ENCODE measurements around the gene MARK2.

Gene MARK2

DNA sequence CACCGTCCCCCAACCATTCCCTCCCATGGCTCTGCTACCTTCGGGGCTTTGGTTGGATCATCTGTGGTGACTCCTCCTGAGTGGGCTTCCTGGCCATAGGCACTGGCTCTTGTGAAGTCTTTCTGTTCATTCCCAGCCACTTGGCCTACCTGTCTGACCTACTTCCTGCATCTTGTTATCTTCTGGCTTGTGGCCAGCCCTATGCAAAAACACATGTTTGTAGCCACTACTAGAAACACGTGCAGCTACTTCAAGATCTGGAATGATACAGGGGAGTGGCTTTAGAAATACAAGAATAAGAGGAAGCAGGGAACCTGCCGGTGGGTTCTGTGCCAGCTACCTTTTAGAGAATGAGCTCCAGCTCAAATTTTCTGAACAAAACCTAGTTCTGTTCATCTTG lies 57.2 kb downstream of the MARK2 start:
- Mint-ChIP-seq H3K4me1 (ENCODE audit: low read depth) (peaks cover 23% of the 10 kb centered on the region), H3K9me3 (no peaks in the 10 kb centered on the region), H3K27ac (no peak overlapping the region), H3K27me3 (no peaks in the 10 kb centered on the region), H3K4me3 (no peak overlapping the region), H3K36me3 (ENCODE audit: low read depth) (peaks cover 67% of the 10 kb centered on the region)

DNA sequence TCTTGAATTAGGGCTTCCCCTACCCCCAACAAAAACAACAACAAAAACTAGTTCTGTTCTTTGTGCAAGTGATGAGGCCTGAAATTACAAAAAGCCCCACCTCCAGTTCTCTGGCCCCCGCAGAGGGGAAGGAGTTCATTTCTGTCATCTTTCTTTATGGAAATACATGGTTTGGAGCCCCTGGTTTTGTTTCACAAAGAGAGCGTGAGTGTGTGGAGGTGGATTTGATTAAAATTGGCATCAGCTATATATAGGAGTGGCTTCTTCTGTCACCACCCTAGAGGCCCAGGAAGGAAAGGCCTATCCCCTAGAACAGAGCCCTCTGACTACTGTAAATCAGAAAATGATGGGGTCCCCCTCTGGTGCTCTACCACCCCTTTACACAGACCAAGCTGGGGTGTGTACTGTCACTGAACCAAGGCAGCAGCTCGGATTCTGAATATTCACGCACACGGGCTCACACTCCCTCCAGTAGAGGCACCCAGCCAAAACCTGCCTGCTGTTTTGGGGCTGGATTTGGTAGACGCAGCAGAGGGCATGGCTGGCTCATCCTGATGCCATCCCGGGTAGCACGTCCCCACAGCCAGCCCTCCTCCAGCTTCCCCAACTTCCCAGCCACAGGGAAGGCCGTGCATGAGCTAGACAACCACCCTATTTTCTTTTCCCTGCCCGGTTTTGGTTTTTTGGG lies 58.7 kb downstream of the MARK2 start:
- Mint-ChIP-seq H3K4me1 (ENCODE audit: low read depth) (peaks cover 8% of the 10 kb centered on the region), H3K27ac (no peak overlapping the region), H3K9me3 (no peaks in the 10 kb centered on the region), H3K27me3 (no peaks in the 10 kb centered on the region), H3K36me3 (ENCODE audit: low read depth) (peaks cover 73% of the 10 kb centered on the region), H3K4me3 (no peak overlapping the region)

DNA sequence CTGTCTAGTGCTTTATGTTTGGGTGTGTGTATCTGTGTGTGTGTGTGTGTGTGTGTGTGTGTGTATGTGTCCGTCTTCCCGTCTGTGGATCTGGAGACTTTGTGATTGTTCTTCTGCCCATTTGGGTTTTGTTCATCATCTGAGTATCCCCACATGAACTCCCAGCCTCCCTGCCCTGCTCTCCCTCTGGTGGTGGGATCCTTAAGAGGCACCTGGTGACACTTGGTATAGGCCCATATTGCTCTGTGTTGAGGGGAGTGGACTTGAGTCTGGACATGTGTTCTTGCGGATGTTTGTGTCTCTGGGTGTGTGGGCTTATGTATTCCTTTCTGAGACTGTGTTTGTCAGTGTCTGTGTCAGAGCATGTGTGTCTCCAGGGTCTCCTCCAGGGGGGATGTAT lies 62.8 kb downstream of the MARK2 start:
- Mint-ChIP-seq H3K27me3 (no peaks in the 10 kb centered on the region), H3K4me3 (no peak overlapping the region), H3K27ac (no peak overlapping the region), H3K9me3 (no peaks in the 10 kb centered on the region), H3K36me3 (ENCODE audit: low read depth) (peaks cover 80% of the 10 kb centered on the region), H3K4me1 (ENCODE audit: low read depth) (no peaks in the 10 kb centered on the region)

DNA sequence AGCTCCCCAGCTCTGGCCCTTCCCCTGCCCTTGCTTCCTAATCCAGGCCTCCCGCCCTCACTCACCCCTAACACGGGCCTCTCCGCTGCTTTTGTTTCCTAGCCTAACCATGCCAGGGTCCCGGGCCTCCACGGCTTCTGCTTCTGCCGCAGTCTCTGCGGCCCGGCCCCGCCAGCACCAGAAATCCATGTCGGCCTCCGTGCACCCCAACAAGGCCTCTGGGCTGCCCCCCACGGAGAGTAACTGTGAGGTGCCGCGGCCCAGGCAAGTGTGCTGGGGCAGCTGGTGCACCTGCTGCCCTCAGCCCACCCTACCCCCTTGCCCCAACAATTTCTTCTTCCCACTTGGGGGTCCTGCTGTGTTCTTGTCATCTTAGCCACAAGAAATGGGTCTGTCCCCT lies 65.0 kb downstream of the MARK2 start:
- Mint-ChIP-seq H3K27ac (no peak overlapping the region), H3K4me1 (ENCODE audit: low read depth) (no peaks in the 10 kb centered on the region), H3K36me3 (ENCODE audit: low read depth) (peaks cover 61% of the 10 kb centered on the region), H3K9me3 (no peaks in the 10 kb centered on the region), H3K27me3 (no peaks in the 10 kb centered on the region), H3K4me3 (no peak overlapping the region)

DNA sequence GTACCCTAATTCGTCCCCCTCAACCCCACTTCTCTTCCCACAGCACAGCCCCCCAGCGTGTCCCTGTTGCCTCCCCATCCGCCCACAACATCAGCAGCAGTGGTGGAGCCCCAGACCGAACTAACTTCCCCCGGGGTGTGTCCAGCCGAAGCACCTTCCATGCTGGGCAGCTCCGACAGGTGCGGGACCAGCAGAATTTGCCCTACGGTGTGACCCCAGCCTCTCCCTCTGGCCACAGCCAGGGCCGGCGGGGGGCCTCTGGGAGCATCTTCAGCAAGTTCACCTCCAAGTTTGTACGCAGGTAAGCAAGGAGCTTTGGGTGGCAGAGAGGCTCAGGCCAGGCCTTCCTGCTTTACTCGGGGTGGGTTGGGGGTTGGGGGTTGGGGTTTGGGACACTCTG lies 65.8 kb downstream of the MARK2 start:
- H3K4me3 Mint-ChIP-seq: no peak overlapping the region
- H3K27me3 Mint-ChIP-seq: no peaks in the 10 kb centered on the region
- H3K9me3 Mint-ChIP-seq: no peaks in the 10 kb centered on the region
- H3K27ac Mint-ChIP-seq: no peak overlapping the region
- peaks cover 52% of the 10 kb centered on the region for H3K36me3 Mint-ChIP-seq (ENCODE audit: low read depth)
- H3K4me1 Mint-ChIP-seq (ENCODE audit: low read depth): no peaks in the 10 kb centered on the region

DNA sequence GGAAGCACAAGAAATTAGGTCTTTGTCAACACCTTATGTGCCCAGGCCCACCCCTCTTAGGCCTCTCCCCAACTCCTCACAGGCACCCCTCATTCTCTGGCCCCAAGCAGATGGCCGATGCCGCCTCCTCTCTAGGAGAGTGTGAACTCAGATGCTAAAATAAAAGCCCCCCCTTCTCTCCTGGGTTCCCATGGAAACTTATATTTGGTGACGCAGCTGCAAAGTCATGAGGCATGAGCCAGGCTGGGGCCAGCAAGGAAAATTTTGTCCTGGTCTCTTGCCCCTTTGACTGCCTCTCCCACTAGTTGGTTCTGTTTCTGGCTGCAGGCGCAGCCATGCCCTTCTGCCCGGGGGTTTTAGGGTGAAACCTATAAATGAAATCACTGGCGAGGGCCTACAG lies 66.3 kb downstream of the MARK2 start:
- no peaks in the 10 kb centered on the region for H3K27me3 Mint-ChIP-seq
- H3K36me3 Mint-ChIP-seq (ENCODE audit: low read depth): peaks cover 50% of the 10 kb centered on the region
- H3K9me3 Mint-ChIP-seq: no peaks in the 10 kb centered on the region
- H3K4me1 Mint-ChIP-seq (ENCODE audit: low read depth): no peaks in the 10 kb centered on the region
- H3K27ac Mint-ChIP-seq: no peak overlapping the region
- H3K4me3 Mint-ChIP-seq: no peak overlapping the region

DNA sequence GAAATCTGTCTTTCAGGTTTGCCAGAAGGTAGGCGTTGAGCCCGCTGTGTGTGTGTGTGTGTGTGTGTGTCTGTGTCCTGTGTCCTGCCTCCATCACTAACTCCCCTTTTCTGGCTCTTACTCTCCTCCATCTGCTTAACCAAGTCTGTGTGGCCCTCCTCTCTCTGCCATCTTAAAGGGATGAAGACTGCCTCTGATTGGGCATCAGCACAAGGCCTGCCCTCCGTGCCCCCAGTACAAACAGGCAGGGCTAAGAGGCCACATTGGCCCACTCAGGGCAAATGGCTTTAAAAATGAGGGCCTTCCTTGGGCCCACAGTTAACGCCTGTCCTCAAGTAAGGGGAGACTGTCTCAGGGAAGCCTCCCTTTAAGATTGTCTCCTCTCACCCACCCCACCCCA lies 67.2 kb downstream of the MARK2 start:
- Mint-ChIP-seq H3K36me3 (ENCODE audit: low read depth) (peaks cover 41% of the 10 kb centered on the region), H3K4me1 (ENCODE audit: low read depth) (no peaks in the 10 kb centered on the region), H3K27ac (no peak overlapping the region), H3K9me3 (no peaks in the 10 kb centered on the region), H3K27me3 (no peaks in the 10 kb centered on the region), H3K4me3 (no peak overlapping the region)

DNA sequence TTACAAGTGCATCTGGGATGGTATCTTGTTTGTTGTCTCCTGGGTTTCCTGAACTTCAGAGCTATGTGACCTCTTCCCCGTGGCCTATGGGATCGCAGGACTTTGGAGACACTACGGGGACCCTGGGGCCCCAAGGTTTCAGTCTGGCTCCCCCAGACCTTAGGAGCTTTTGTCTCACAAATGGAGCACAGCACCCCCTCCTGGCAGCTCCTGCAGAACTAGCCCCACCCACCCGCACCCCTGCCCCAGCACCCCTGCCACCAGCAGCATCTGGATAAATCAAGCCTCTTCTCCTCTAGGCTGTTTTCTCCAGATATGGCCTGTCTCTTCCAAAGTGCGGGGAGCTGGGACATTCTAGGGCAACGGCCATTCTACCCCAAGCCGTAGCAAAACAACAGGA lies 67.7 kb downstream of the MARK2 start:
- Mint-ChIP-seq H3K4me3 (no peak overlapping the region), H3K27me3 (no peaks in the 10 kb centered on the region), H3K36me3 (ENCODE audit: low read depth) (peaks cover 36% of the 10 kb centered on the region)

DNA sequence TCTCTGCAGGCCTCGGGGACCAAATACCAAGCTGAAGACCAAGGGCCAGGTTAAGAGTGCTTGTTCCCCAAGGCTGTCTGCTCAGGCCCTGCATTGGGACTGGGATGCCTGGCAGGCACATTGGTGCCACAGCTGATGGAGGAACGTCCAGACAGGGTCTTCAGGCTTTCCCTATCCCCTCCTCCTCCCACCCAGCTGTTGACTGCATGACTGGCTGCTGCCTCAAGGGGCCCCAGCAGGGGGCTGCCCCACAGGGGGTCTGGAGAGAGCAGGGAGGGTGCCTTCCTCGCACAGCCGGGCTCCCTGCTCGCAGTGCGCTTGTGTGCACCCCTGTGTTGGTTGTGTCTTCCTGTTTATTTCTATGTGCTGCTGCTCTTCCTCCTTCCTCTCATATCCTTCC lies 68.2 kb downstream of the MARK2 start:
- no peak overlapping the region for H3K27ac Mint-ChIP-seq
- H3K36me3 Mint-ChIP-seq (ENCODE audit: low read depth): peaks cover 32% of the 10 kb centered on the region
- H3K4me1 Mint-ChIP-seq (ENCODE audit: low read depth): no peaks in the 10 kb centered on the region
- no peaks in the 10 kb centered on the region for H3K27me3 Mint-ChIP-seq
- no peak overlapping the region for H3K4me3 Mint-ChIP-seq
- H3K9me3 Mint-ChIP-seq: no peaks in the 10 kb centered on the region

More for the DNA sequence above, 67.7 kb downstream of the MARK2 start:
- no peak overlapping the region for H3K27ac Mint-ChIP-seq
- H3K4me1 Mint-ChIP-seq (ENCODE audit: low read depth): no peaks in the 10 kb centered on the region
- H3K9me3 Mint-ChIP-seq: no peaks in the 10 kb centered on the region

DNA sequence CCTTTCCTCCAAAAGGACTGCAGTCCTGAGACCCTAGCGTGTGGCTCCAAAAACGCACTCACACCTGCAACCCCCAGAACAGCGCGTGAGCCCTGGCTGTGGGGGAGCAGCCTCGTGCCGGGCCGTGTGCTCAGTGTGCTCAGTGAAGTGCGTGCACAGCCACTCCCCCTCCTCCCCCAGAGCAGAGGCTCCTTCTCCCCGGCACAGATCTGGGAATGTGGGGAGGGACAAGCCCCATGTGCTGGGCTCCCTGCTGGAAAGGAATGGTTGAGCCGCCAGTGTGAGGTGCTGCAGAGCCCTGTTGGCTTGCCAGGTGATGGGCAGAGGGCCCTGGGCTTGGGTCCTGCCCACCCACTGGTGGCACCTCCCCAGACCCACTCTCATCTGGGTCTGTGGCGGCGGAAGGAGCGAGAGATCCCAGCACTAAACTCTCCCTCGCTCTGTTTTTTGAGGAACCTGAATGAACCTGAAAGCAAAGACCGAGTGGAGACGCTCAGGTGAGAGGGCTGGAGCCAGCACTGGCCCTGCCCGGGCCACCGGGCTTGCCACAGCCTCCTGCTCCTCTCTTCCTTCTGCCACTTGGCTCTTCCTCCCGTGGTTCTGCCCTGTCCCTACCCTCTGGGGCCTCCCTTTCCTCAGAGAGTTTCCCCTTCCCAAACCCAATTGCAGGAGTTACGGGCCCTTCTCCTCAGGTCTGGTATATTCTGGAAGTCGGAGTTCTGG lies 69.1 kb downstream of the MARK2 start:
- H3K9me3 Mint-ChIP-seq: no peaks in the 10 kb centered on the region
- H3K27ac Mint-ChIP-seq: no peak overlapping the region
- H3K36me3 Mint-ChIP-seq (ENCODE audit: low read depth): peaks cover 28% of the 10 kb centered on the region

DNA sequence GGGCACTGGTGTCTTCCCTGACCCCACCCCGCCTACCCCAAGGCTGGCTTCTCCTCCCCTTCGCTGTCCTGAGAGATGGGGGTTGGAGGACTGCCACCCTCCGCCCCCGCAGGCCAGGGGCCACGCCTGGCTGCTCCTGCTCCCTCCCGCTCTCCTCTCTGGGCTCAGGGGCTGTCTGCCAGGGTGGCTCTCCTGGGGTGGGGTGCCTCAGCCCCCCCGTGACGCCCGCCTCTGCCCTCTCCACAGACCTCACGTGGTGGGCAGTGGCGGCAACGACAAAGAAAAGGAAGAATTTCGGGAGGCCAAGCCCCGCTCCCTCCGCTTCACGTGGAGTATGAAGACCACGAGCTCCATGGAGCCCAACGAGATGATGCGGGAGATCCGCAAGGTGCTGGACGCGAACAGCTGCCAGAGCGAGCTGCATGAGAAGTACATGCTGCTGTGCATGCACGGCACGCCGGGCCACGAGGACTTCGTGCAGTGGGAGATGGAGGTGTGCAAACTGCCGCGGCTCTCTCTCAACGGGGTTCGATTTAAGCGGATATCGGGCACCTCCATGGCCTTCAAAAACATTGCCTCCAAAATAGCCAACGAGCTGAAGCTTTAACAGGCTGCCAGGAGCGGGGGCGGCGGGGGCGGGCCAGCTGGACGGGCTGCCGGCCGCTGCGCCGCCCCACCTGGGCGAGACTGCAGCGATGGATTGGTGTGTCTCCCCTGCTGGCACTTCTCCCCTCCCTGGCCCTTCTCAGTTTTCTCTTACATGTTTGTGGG lies 69.9 kb downstream of the MARK2 start:
- Mint-ChIP-seq H3K4me1 (ENCODE audit: low read depth) (no peaks in the 10 kb centered on the region), H3K27ac (no peak overlapping the region), H3K4me3 (no peak overlapping the region), H3K36me3 (ENCODE audit: low read depth) (peaks cover 20% of the 10 kb centered on the region), H3K27me3 (no peaks in the 10 kb centered on the region), H3K9me3 (no peaks in the 10 kb centered on the region)

More for the DNA sequence above, 69.1 kb downstream of the MARK2 start:
- Mint-ChIP-seq H3K27me3 (no peaks in the 10 kb centered on the region), H3K4me1 (ENCODE audit: low read depth) (no peaks in the 10 kb centered on the region), H3K4me3 (no peak overlapping the region)

DNA sequence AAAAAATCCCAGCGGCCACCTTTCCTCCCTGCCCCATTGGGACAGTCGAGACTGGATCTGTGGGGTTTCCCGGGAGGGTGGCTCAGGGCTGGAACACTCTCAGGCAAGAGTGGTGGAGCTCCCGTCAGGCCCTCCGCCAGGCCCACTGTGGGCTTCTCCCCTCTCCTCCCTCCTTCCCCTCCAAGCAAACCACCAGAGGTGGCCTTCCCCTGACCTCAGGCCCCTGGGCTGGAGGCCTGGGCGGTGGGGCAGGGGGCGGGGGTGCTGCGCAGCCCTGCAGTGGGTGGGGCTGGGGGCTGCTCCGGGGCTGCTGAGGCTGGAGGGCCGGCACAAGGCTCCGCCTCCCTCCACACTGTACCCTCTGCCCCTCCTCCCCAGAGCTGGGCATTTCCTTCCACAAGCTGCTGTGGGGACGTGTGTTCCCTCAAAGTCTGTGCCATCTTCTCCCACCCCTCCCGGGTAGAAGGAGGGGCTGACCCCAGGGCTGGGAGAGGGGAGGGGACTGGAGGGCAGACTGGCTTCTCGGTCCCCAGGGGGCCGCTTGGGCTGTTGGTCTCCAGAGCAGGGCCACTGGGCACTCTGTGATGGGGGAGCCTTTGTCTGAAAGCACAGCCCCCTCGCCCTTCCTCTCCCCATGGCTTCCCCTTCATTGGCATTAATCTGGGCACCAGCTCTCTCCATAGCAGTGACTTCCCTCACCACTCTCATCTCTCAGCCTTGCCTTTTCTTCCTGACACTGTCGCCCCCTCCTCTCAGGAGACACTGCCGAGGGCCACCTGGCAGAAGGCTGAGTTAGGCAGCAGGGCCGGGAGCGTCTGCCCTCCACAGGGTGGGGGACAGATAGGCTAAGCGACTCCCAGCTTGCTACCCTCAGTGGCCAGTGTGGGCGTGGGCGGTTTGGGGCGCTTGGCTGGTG lies 70.9 kb downstream of the MARK2 start:
- H3K4me3 Mint-ChIP-seq: no peak overlapping the region
- H3K27ac Mint-ChIP-seq: no peak overlapping the region
- H3K36me3 Mint-ChIP-seq (ENCODE audit: low read depth): peaks cover 10% of the 10 kb centered on the region
- no peaks in the 10 kb centered on the region for H3K9me3 Mint-ChIP-seq
- no peaks in the 10 kb centered on the region for H3K4me1 Mint-ChIP-seq (ENCODE audit: low read depth)
- H3K27me3 Mint-ChIP-seq: no peaks in the 10 kb centered on the region

DNA sequence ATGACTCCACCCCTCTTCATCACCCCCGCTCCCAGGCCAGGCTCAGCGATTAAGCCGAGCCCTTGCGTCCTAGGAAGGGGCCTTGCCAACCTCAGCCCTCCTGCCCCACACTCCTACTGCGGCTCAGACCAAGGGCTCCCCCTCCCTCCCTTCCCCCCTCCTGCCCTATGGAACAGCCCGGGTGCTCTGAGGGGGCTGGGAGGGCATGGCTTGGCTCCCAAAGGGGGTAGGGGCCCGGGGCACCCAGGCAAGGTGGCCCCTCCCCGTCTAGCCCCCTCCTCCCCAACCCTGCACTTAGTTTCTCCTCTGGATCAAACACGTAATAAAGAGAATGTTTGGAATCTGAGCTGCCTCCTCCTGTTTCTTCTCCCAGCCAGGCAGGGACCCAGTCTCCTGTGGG lies 71.8 kb downstream of the MARK2 start:
- Mint-ChIP-seq H3K27ac (no peak overlapping the region), H3K4me3 (no peak overlapping the region), H3K36me3 (ENCODE audit: low read depth) (peaks cover 5% of the 10 kb centered on the region), H3K9me3 (no peaks in the 10 kb centered on the region), H3K27me3 (no peaks in the 10 kb centered on the region), H3K4me1 (ENCODE audit: low read depth) (no peaks in the 10 kb centered on the region)

DNA sequence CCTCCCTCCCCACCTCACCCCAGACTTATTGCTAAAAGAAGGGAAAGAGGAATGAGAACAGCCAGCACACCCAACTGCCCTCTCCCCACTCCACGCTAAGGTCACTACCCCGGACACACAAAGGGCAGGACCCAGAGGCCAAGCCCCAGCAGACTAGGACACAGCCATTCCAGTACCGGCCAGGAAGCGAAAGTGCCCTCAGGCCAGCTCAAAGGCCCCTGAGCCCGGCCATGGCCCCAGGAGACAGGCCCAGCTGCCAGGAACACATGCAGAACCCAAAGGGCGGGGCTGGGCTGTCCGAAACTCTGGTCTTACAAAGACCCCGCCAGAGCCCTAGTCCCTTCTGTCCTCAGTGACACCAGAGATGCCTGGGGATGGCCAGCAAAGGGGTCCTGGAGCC lies 72.5 kb downstream of the MARK2 start:
- peaks cover 3% of the 10 kb centered on the region for H3K4me1 Mint-ChIP-seq (ENCODE audit: low read depth)
- no peak overlapping the region for H3K4me3 Mint-ChIP-seq
- H3K9me3 Mint-ChIP-seq: no peaks in the 10 kb centered on the region
- H3K27me3 Mint-ChIP-seq: no peaks in the 10 kb centered on the region
- no peak overlapping the region for H3K27ac Mint-ChIP-seq
- H3K36me3 Mint-ChIP-seq (ENCODE audit: low read depth): no peaks in the 10 kb centered on the region
